WTC11 (cell line): ENCODE data around the gene GPR137B. TPM values are rescaled to one million over a fixed set of nuclear protein-coding genes. Genes with fewer than 3 reads are reported as not detected.

Source experiments
- ATAC-seq: fragments of 200-7000 bp; cut with Tn5 transposase; 2 replicates; pipeline ENCODE4 v1.10.0; 2021; ENCODE audit warnings: mild to moderate bottlenecking, moderate library complexity
- CTCF ChIA-PET: fragments of 300-600 bp; sonication (Branson Sonifier 250); formaldehyde crosslinking; loops from one replicate; lab custom pipeline; 2021; ENCODE audit warnings: antibody characterized with exemption; lab: Charles Lee
- POLR2A ChIA-PET: fragments of 350-600 bp; sonication (Branson Sonifier 250); formaldehyde crosslinking; loops from one replicate; lab custom pipeline; 2021; ENCODE audit warnings: antibody characterized with exemption; lab: Charles Lee
- DNase-seq: peaks from one replicate; pipeline ENCODE4 v3.0.0; 2021; ENCODE audit warnings: low spot score
- H3K27ac Mint-ChIP-seq: 2 replicates; pipeline ENCODE4 v1.8.0; 2021; ENCODE audit warnings: mixed read lengths
- H3K27me3 Mint-ChIP-seq: 2 replicates; pipeline ENCODE4 v1.8.0; 2021; ENCODE audit warnings: low read depth, mild to moderate bottlenecking, moderate library complexity, mixed read lengths
- H3K36me3 Mint-ChIP-seq: 2 replicates; pipeline ENCODE4 v1.8.0; 2021; ENCODE audit warnings: mixed read lengths
- H3K4me1 Mint-ChIP-seq: 2 replicates; pipeline ENCODE4 v1.8.0; 2022; ENCODE audit warnings: mixed read lengths
- H3K4me3 Mint-ChIP-seq: 2 replicates; pipeline ENCODE4 v1.8.0; 2021; ENCODE audit warnings: mild to moderate bottlenecking, moderate library complexity, mixed read lengths
- H3K9me3 Mint-ChIP-seq: 2 replicates; pipeline ENCODE4 v1.8.0; 2021; ENCODE audit warnings: mixed read lengths
- AR ChIP-seq: fragments of 250-450 bp; sonication (Bioruptor Pico); IDR thresholded peaks from 2 replicates; pipeline ENCODE4 v1.9.0; 2021; ENCODE audit warnings: mild to moderate bottlenecking
- ATF6 ChIP-seq: sonication (generic); formaldehyde crosslinking; IDR thresholded peaks from 2 replicates; pipeline ENCODE4 v1.8.1; 2023; ENCODE audit warnings: mild to moderate bottlenecking, missing genetic modification reagents
- CDX4 ChIP-seq: fragments of 250-450 bp; sonication (Bioruptor Pico); IDR thresholded peaks from 2 replicates; pipeline ENCODE4 v1.9.0; 2021; ENCODE audit warnings: moderate library complexity, mild to moderate bottlenecking, inconsistent platforms, borderline replicate concordance
- E2F1 ChIP-seq: sonication (generic); formaldehyde crosslinking; IDR thresholded peaks from 2 replicates; pipeline ENCODE4 v1.8.0; 2022; ENCODE audit warnings: mild to moderate bottlenecking, missing genetic modification reagents
- GABPB1 ChIP-seq: sonication (generic); formaldehyde crosslinking; IDR thresholded peaks from 2 replicates; pipeline ENCODE4 v1.8.1; 2023; ENCODE audit warnings: mild to moderate bottlenecking, missing genetic modification reagents
- IRF1 ChIP-seq: sonication (generic); formaldehyde crosslinking; IDR thresholded peaks from 2 replicates; pipeline ENCODE4 v1.8.0; 2023; ENCODE audit warnings: missing genetic modification reagents
- MAX ChIP-seq: sonication (generic); formaldehyde crosslinking; IDR thresholded peaks from 2 replicates; pipeline ENCODE4 v1.8.0; 2022; ENCODE audit warnings: mild to moderate bottlenecking, missing genetic modification reagents
- NFE2L1 ChIP-seq: sonication (generic); formaldehyde crosslinking; IDR thresholded peaks from 2 replicates; pipeline ENCODE4 v1.8.1; 2023; ENCODE audit warnings: missing genetic modification reagents
- NFYB ChIP-seq: sonication (generic); formaldehyde crosslinking; conservative IDR thresholded peaks from 2 replicates; pipeline ENCODE4 v1.8.0; 2022; ENCODE audit warnings: low read depth, missing genetic modification reagents
- NR2C2 ChIP-seq: sonication (generic); formaldehyde crosslinking; IDR thresholded peaks from 2 replicates; pipeline ENCODE4 v1.8.0; 2022; ENCODE audit warnings: mild to moderate bottlenecking, missing genetic modification reagents
- PREB ChIP-seq: sonication (generic); formaldehyde crosslinking; IDR thresholded peaks from 2 replicates; pipeline ENCODE4 v1.8.1; 2022; ENCODE audit warnings: mild to moderate bottlenecking, missing genetic modification reagents, moderate library complexity, borderline replicate concordance
- SP1 ChIP-seq: sonication (generic); formaldehyde crosslinking; conservative IDR thresholded peaks from 2 replicates; pipeline ENCODE4 v1.8.1; 2022; ENCODE audit warnings: missing genetic modification reagents
- TEAD1 ChIP-seq: sonication (generic); formaldehyde crosslinking; IDR thresholded peaks from 2 replicates; pipeline ENCODE4 v1.8.0; 2022; ENCODE audit warnings: mild to moderate bottlenecking, missing genetic modification reagents
- TP53 ChIP-seq: sonication (generic); formaldehyde crosslinking; IDR thresholded peaks from 2 replicates; pipeline ENCODE4 v1.8.1; 2023; ENCODE audit warnings: mild to moderate bottlenecking, missing genetic modification reagents
- ZNF219 ChIP-seq: sonication (generic); formaldehyde crosslinking; IDR thresholded peaks from 2 replicates; pipeline ENCODE4 v1.8.0; 2023; ENCODE audit warnings: missing genetic modification reagents, mild to moderate bottlenecking, borderline replicate concordance
- ZNF532 ChIP-seq: fragments of 250-450 bp; sonication (Bioruptor Pico); IDR thresholded peaks from 2 replicates; pipeline ENCODE4 v1.9.0; 2021; ENCODE audit warnings: mild to moderate bottlenecking, borderline replicate concordance
- ZSCAN18 ChIP-seq: fragments of 250-450 bp; sonication (Bioruptor Pico); IDR thresholded peaks from 2 replicates; pipeline ENCODE4 v2.1.2; 2022; ENCODE audit warnings: mild to moderate bottlenecking, moderate library complexity
- total RNA-seq: library from RNA; stranded (reverse); gene quantifications from 3 replicates; pipeline ENCODE4 v1.2.3, GENCODE V29; 2021

GPR137B gene
- total RNA-seq, 1 experiment from 2014 or later, result 6.3 TPM

- TF ChIP-seq AR (CRISPR knock-in tag), result no peak
- TF ChIP-seq CDX4, result no peak
- no peak for TF ChIP-seq SP1 (CRISPR knock-in tag)
- no peak for TF ChIP-seq NFYB (CRISPR knock-in tag)
- TF ChIP-seq TEAD1 (CRISPR knock-in tag), result no peak
- TF ChIP-seq NFE2L1, result no peak
These were observed 41.5 kb upstream of the GPR137B start (continued) for GRCh38 chr1:236100799-236101198.

GRCh38 chr1:236101233-236102200 is 40.8 kb upstream of the GPR137B start:
- H3K4me3 Mint-ChIP-seq, result no peak overlapping the region
- CTCF ChIA-PET, result no interaction called here
- peaks cover 4% of the 10 kb centered on the region for H3K9me3 Mint-ChIP-seq
- DNase-seq (no peak), ATAC-seq (no peak)
- H3K27ac Mint-ChIP-seq, result no peak overlapping the region
- peaks cover 4% of the 10 kb centered on the region for H3K36me3 Mint-ChIP-seq
- POLR2A ChIA-PET, result no interaction called here
- peaks cover 13% of the 10 kb centered on the region for H3K4me1 Mint-ChIP-seq
- TF ChIP-seq E2F1 (no peak), NR2C2 (no peak), ATF6 (CRISPR knock-in tag) (no peak), TP53 (CRISPR knock-in tag) (no peak), GABPB1 (no peak), ZNF532 (CRISPR knock-in tag) (no peak), IRF1 (CRISPR knock-in tag) (no peak), ZNF219 (CRISPR knock-in tag) (no peak), ZSCAN18 (no peak), MAX (CRISPR knock-in tag) (no peak), PREB (CRISPR knock-in tag) (no peak)
- peaks cover 3% of the 10 kb centered on the region; the same call in 1 of the 2 replicates for H3K27me3 Mint-ChIP-seq
